Fibroblast of lung (primary cell): ENCODE data around the gene PDE2A.

ENCODE experiments used
- CTCF ChIP-seq, 2 donors: IDR thresholded peaks in 1 of 2; conservative IDR thresholded peaks in 1 of 2; 1 replicate in 1 of 2; 2 replicates in 1 of 2; pipeline ENCODE4 v1.5.1; 2011 to 2012; ENCODE audit warnings: low read length in 2 of 2, control low read depth in 1 of 2, inconsistent platforms in 1 of 2, low read depth in 1 of 2, mild to moderate bottlenecking in 1 of 2
- EZH2 ChIP-seq: IDR thresholded peaks from 2 replicates; pipeline ENCODE4 v1.5.1; 2012; ENCODE audit warnings: low read length, control low read depth, mild to moderate bottlenecking; ENCODE audit errors: missing control alignments

- TF ChIP-seq CTCF (conservative IDR thresholded peaks at IDR 0.05 in 1 of 2, IDR thresholded peaks at IDR 0.05 in 1 of 2; ENCODE audit: low read depth in 1 of 2, low read length in 2 of 2) (no peak), EZH2 (no peak)
These were observed 95.0 kb downstream of the PDE2A start for GRCh38 chr11:72578991-72579815.
